ENCODE data around the gene POU2F3. TPM values are rescaled to one million over a fixed set of nuclear protein-coding genes. Genes with fewer than 3 reads are reported as not detected.
"Not testable (repeated sequence)": the region's sequence is repeated elsewhere in the genome, so short reads cannot be mapped to it uniquely, and the experiment has no call there.

The POU2F3 gene
- total and polyA plus RNA-seq, 2 of the 8 experiments (the other 6 are each of a cell fraction or from before 2014, with no cell fraction given) = 1.0 to 2.1 TPM

DNA sequence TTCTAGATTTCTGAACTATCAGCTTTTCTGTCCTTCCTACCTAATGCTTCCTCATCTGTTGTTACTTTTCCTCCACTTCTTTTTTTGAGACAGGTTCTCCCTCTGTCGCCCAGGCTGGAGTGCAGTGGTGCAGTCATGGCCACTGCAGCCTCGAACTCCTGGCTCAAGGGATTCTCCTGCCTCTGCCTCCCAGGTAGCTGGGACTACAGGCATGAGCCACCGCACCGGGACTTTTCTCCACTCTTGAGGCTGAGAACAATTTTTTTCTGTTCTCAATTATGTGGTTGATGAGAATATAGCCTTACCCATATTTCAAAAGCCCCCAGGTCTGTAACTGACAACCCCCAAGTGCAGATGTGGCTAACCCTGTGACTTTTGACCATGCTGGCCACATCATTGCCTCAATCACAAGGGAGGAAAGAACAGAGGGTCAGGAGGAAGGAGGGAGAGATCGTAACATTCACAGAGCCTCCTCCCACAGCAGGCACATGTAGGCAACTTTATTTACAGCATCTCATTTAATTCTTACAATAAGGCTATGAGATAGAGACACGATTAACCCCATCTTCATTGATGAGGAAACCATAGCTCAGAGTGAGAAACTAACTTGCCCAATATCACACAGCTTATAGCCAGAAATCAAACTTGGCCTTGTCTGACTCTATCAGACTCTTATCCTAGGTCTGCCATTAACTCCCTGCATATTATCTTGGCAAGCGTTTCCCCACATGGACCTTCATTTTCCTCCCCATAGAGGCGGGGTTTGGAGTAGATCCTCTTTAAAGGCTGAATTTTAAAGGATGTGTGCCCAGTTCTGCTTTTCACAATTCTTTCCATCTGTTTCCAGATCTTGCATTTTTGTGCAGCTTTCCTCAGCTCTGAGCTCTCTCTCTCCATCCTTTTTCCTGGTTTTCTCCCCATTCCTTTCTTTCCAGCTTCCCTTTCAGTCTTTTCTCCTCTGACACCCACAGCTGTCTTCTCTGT, 9.6 kb downstream of the POU2F3 start (continued):
- TF ChIP-seq SAP30 (IDR thresholded peaks at IDR 0.05; ENCODE audit: insufficient read depth, insufficient replicate concordance, low read length) = no peak
- TF ChIP-seq BCL11A (IDR thresholded peaks at IDR 0.05; ENCODE audit: low read depth in 2 of 2, low read length in 2 of 2) = no peak
- no peak for TF ChIP-seq EGR1 (IDR thresholded peaks at IDR 0.05; ENCODE audit: borderline replicate concordance, low read depth, low read length)

DNA sequence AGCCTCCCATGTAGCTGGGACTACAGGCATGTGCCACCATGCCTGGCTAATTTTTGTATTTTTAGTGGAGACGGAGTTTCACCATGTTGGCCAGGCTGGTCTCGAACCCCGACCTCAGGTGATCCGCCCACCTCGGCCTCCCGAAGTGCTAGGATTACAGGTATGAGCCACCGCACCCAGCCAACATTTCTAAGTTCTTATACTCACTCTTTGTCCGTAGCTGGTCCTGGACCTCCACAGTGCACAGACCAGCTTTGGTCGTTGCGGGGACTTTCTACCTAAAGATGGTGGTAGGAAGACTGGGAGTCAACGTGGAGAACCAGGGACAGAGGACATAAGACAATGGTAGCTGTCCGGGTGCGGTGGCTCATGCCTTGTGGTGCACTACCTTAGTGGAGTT, 13.4 kb downstream of the POU2F3 start:
- H3K79me2 ChIP-seq (ENCODE audit: control insufficient read depth in 1 of 2, insufficient read depth in 2 of 2, low read length in 2 of 2); FAIRE-seq; H3K36me3 ChIP-seq (ENCODE audit: control insufficient read depth in 2 of 4, insufficient read depth in 4 of 4, low read length in 3 of 4); H3K79me1 ChIP-seq (ENCODE audit: low read depth, low read length); H3K4ac ChIP-seq (replicated peaks; ENCODE audit: insufficient read length, low read depth, low read length); H3K9me3 ChIP-seq (ENCODE audit: insufficient read depth in 2 of 2, low read depth in 1 of 2, low read length in 1 of 2); H3K23ac ChIP-seq (ENCODE audit: insufficient read length); POLR2A ChIA-PET (ENCODE audit: partially characterized antibody); H3K4me3 ChIP-seq (ENCODE audit: extremely low read depth in 1 of 4, insufficient read depth in 2 of 4, low read depth in 3 of 4, low read length in 4 of 4); H2AFZ ChIP-seq (ENCODE audit: low read length); H3K9ac ChIP-seq (replicated peaks in 1 of 4; ENCODE audit: extremely low read depth in 1 of 4, low read depth in 3 of 4, low read length in 3 of 4); H2BK120ac ChIP-seq (replicated peaks; ENCODE audit: low read depth, low read length); H3K14ac ChIP-seq (ENCODE audit: insufficient read length); H3K27ac ChIP-seq (ENCODE audit: low read depth, low read length); H3K4me2 ChIP-seq (ENCODE audit: insufficient read depth in 1 of 2, low read depth in 2 of 2, low read length in 2 of 2); DNase-seq (ENCODE audit: low read depth in 1 of 2, low spot score in 2 of 2); H3K18ac ChIP-seq (ENCODE audit: extremely low read depth, low read length); H4K20me1 ChIP-seq (replicated peaks in 1 of 2; ENCODE audit: control insufficient read depth in 1 of 2, insufficient read depth in 2 of 2, low read length in 2 of 2); H2BK12ac ChIP-seq (ENCODE audit: low read depth, low read length); H2AK5ac ChIP-seq (ENCODE audit: low read depth, low read length); H4K5ac ChIP-seq (ENCODE audit: insufficient read length, low read depth, low read length); H3K27me3 ChIP-seq (replicated peaks in 1 of 4; ENCODE audit: control insufficient read depth in 3 of 4, extremely low read depth in 1 of 4, insufficient read depth in 3 of 4, low read length in 3 of 4); H3K56ac ChIP-seq (replicated peaks; ENCODE audit: insufficient read length, low read depth, low read length); H3K23me2 ChIP-seq (ENCODE audit: low read depth, low read length); H2BK5ac ChIP-seq (ENCODE audit: low read depth, low read length): not testable (repeated sequence)
- Histone ChIP-seq H2BK15ac (ENCODE audit: low read length) (0 out of 2 replicates have a peak overlapping the region, but pooled peaks have one; percentile 75), H4K8ac (ENCODE audit: extremely low read depth, insufficient read depth, low read length) (0 out of 2 replicates have a peak overlapping the region, but pooled peaks have one; percentile 40), H2BK20ac (ENCODE audit: low read length) (0 out of 2 replicates have a peak overlapping the region, but pooled peaks have one; percentile 9), H3K4me1 (replicated peaks in 1 of 4; ENCODE audit: control insufficient read depth in 3 of 4, insufficient read depth in 4 of 4, low read length in 3 of 4) (peaks cover 9 to 26% (median 15%) of the 10 kb centered on the region in 4 experiments), H4K91ac (replicated peaks; ENCODE audit: insufficient read length, low read length) (peak overlapping the region; percentile 45)
- WGBS, 2 experiments (ENCODE audit: extremely low coverage in 1 of 2, insufficient coverage in 1 of 2, insufficient read length in 1 of 2, insufficient replicate concordance in 2 of 2, low coverage in 1 of 2, low lambda C conversion rate in 2 of 2, missing lambda C conversion rate in 1 of 2) = 95% methylated on average over 13 of the region's 13 CpGs; no CpG with 5 or more reads in 1 of the 2 experiments
- CTCF ChIA-PET (ENCODE audit: partially characterized antibody) = interaction anchor here (2.2 to 41.2 kb wide), 3 partner anchors 9 to 48 kb away, joined by 11 to 1412 read pairs (median 12); no protein-coding TSS in a partner anchor
